BLaER1 treated with 17β-estradiol and CSF1 and Interleukin-3, amounts not matched to agents 10 nM and 100 nM (cell line): Measurements from ENCODE around the gene VILL.

Source experiments
- H3K27ac ChIP-seq, 11 experiments: shearing (Covaris generic); formaldehyde crosslinking; 2 replicates each; pipeline ENCODE4 v1.8.1; 2022
- H3K27me3 ChIP-seq, 11 experiments: shearing (Covaris generic); formaldehyde crosslinking; 2 replicates each; pipeline ENCODE4 v1.8.1; 2022
- H3K36me3 ChIP-seq, 11 experiments: shearing (Covaris generic); formaldehyde crosslinking; 2 replicates each; pipeline ENCODE4 v1.8.1; 2022
- H3K4me1 ChIP-seq, 10 experiments: shearing (Covaris generic); formaldehyde crosslinking; 2 replicates each; pipeline ENCODE4 v1.8.1; 2022
- H3K4me2 ChIP-seq, 11 experiments: shearing (Covaris generic); formaldehyde crosslinking; 2 replicates each; pipeline ENCODE4 v1.8.1; 2022
- H3K4me3 ChIP-seq, 10 experiments: shearing (Covaris generic); formaldehyde crosslinking; 2 replicates each; pipeline ENCODE4 v1.8.1; 2022
- H3K9ac ChIP-seq, 11 experiments: shearing (Covaris generic); formaldehyde crosslinking; 2 replicates each; pipeline ENCODE4 v1.8.1; 2022
- H3K9me3 ChIP-seq, 11 experiments: shearing (Covaris generic); formaldehyde crosslinking; replicated peaks in 1 of 11; 2 replicates each; pipeline ENCODE4 v1.8.1; 2022
- H4K20me1 ChIP-seq, 11 experiments: shearing (Covaris generic); formaldehyde crosslinking; 2 replicates each; pipeline ENCODE4 v1.8.1; 2022
- Cebpa-rat ChIP-seq, 11 experiments: shearing (Covaris generic); IDR thresholded peaks; 2 replicates each; pipeline ENCODE4 v1.8.1; 2022

The VILL gene

GRCh38 chr3:38017445-38018295 lies 27.1 kb downstream of the VILL start:
- Histone ChIP-seq H3K9ac (peak overlapping the region in 5 of 11 experiments; percentile 15 to 45 (median 35); a peak in 5 of 22 replicates), H3K27ac (peak overlapping the region in 6 of 11 experiments; percentile 3 to 45 (median 25); a peak in 8 of 22 replicates), H3K27me3 (no peaks in the 10 kb centered on the region), H4K20me1 (0 out of 22 replicates have a peak, but pooled peaks cover 0 to 6% (median 0%) of the 10 kb centered on the region in 11 experiments), H3K36me3 (peaks cover 10 to 35% (median 15%) of the 10 kb centered on the region in 11 experiments; a peak in 19 of 22 replicates), H3K4me3 (no peak overlapping the region), H3K9me3 (peaks cover 0 to 14% (median 11%) of the 10 kb centered on the region in 11 experiments; a peak in 15 of 22 replicates), H3K4me2 (peak overlapping the region in 10 of 11 experiments; percentile 21 to 81 (median 70); a peak in 19 of 22 replicates), H3K4me1 (peaks cover 11 to 34% (median 24%) of the 10 kb centered on the region in 10 experiments; a peak in 19 of 20 replicates)
- TF ChIP-seq Cebpa-rat (IDR thresholded peaks at IDR 0.05), result no peak

- peaks cover 15 to 43% (median 32%) of the 10 kb centered on the region in 10 experiments; a peak in 19 of 20 replicates for H3K4me1 ChIP-seq
These were observed 28.0 kb downstream of the VILL start for GRCh38 chr3:38018296-38019266.

GRCh38 chr3:38019658-38020341 lies 29.2 kb downstream of the VILL start:
- H3K36me3 ChIP-seq, result peaks cover 10 to 35% (median 15%) of the 10 kb centered on the region in 11 experiments; a peak in 19 of 22 replicates
- no peak overlapping the region for H3K4me2 ChIP-seq
- no peak overlapping the region for H3K9ac ChIP-seq
- H3K4me1 ChIP-seq, result peaks cover 18 to 50% (median 37%) of the 10 kb centered on the region in 10 experiments; a peak in 19 of 20 replicates
- peaks cover 0 to 14% (median 11%) of the 10 kb centered on the region in 11 experiments; a peak in 15 of 22 replicates for H3K9me3 ChIP-seq
- 0 out of 22 replicates have a peak, but pooled peaks cover 0 to 6% (median 0%) of the 10 kb centered on the region in 11 experiments for H4K20me1 ChIP-seq
- H3K4me3 ChIP-seq, result no peak overlapping the region
- H3K27me3 ChIP-seq, result no peaks in the 10 kb centered on the region
- H3K27ac ChIP-seq, result no peak overlapping the region
- TF ChIP-seq Cebpa-rat (IDR thresholded peaks at IDR 0.05), result no peak

More at GRCh38 chr3:38018296-38019266, 28.0 kb downstream of the VILL start:
- Histone ChIP-seq H3K9ac (peak overlapping the region in 4 of 11 experiments; percentile 15 to 44 (median 36); a peak in 4 of 22 replicates), H3K4me3 (no peak overlapping the region), H3K27me3 (no peaks in the 10 kb centered on the region), H3K27ac (peak overlapping the region in 5 of 11 experiments; percentile 3 to 45 (median 28); a peak in 4 of 22 replicates), H4K20me1 (0 out of 22 replicates have a peak, but pooled peaks cover 0 to 6% (median 0%) of the 10 kb centered on the region in 11 experiments), H3K4me2 (peak overlapping the region in 10 of 11 experiments; percentile 21 to 81 (median 70); a peak in 19 of 22 replicates), H3K36me3 (peaks cover 10 to 35% (median 15%) of the 10 kb centered on the region in 11 experiments; a peak in 19 of 22 replicates), H3K9me3 (peaks cover 0 to 14% (median 11%) of the 10 kb centered on the region in 11 experiments; a peak in 15 of 22 replicates)
- TF ChIP-seq Cebpa-rat (IDR thresholded peaks at IDR 0.05), result no peak

- H3K4me1 ChIP-seq, result peaks cover 19 to 52% (median 40%) of the 10 kb centered on the region in 10 experiments; a peak in 19 of 20 replicates
- no peak overlapping the region for H3K4me3 ChIP-seq
- H3K4me2 ChIP-seq, result no peak overlapping the region
- H3K27me3 ChIP-seq, result no peaks in the 10 kb centered on the region
- H3K9ac ChIP-seq, result no peak overlapping the region
- 0 out of 22 replicates have a peak, but pooled peaks cover 0 to 6% (median 0%) of the 10 kb centered on the region in 11 experiments for H4K20me1 ChIP-seq
- H3K27ac ChIP-seq, result no peak overlapping the region
- TF ChIP-seq Cebpa-rat (IDR thresholded peaks at IDR 0.05), result no peak
- H3K9me3 ChIP-seq, result peaks cover 0 to 14% (median 11%) of the 10 kb centered on the region in 11 experiments; a peak in 15 of 22 replicates
- H3K36me3 ChIP-seq, result peaks cover 10 to 32% (median 13%) of the 10 kb centered on the region in 11 experiments; a peak in 19 of 22 replicates
These were observed 29.7 kb downstream of the VILL start for GRCh38 chr3:38020342-38020726.

GRCh38 chr3:38021196-38021595 lies 30.6 kb downstream of the VILL start:
- no peak for TF ChIP-seq Cebpa-rat (IDR thresholded peaks at IDR 0.05)
- Histone ChIP-seq H3K4me1 (peaks cover 27 to 57% (median 48%) of the 10 kb centered on the region in 10 experiments; a peak in 19 of 20 replicates), H3K4me2 (no peak overlapping the region), H3K27ac (no peak overlapping the region), H3K4me3 (no peak overlapping the region), H3K9me3 (peaks cover 0 to 8% (median 6%) of the 10 kb centered on the region in 11 experiments; a peak in 15 of 22 replicates), H3K27me3 (no peaks in the 10 kb centered on the region), H3K9ac (no peak overlapping the region), H3K36me3 (peaks cover 4 to 24% (median 6%) of the 10 kb centered on the region in 11 experiments; a peak in 19 of 22 replicates), H4K20me1 (0 out of 22 replicates have a peak, but pooled peaks cover 0 to 6% (median 0%) of the 10 kb centered on the region in 11 experiments)

GRCh38 chr3:38022301-38022700 lies 31.7 kb downstream of the VILL start:
- Histone ChIP-seq H3K9me3 (no peaks in the 10 kb centered on the region), H4K20me1 (0 out of 22 replicates have a peak, but pooled peaks cover 0 to 5% (median 0%) of the 10 kb centered on the region in 11 experiments)
- no peak for TF ChIP-seq Cebpa-rat (IDR thresholded peaks at IDR 0.05)

More at GRCh38 chr3:38022301-38022700, 31.7 kb downstream of the VILL start:
- Histone ChIP-seq H3K27me3 (peaks cover 0 to 6% (median 3%) of the 10 kb centered on the region in 11 experiments; a peak in 13 of 22 replicates), H3K27ac (no peak overlapping the region), H3K4me1 (peaks cover 28 to 49% (median 43%) of the 10 kb centered on the region in 10 experiments; a peak in 19 of 20 replicates), H3K4me2 (peak overlapping the region in 1 of 11 experiments; percentile 6; a peak in 1 of 22 replicates), H3K36me3 (peaks cover 0 to 13% (median 0%) of the 10 kb centered on the region in 11 experiments; a peak in 3 of 22 replicates), H3K4me3 (no peak overlapping the region), H3K9ac (no peak overlapping the region)
